Activated CD4-positive, CD25-positive, alpha-beta regulatory T cell treated with anti-CD3 and anti-CD28 coated beads, Interleukin-2, amount 50 U/mL, for 24 hours (primary cell): ENCODE data around the gene SNED1.

ENCODE experiments used
- ATAC-seq, 2 donors: fragments of 150-1000 bp; cut with Tn5 transposase; one replicate each; pipeline ENCODE4 v1.10.0; 2021; ENCODE audit warnings: mild to moderate bottlenecking in 1 of 2, moderate library complexity in 1 of 2

The SNED1 gene

GRCh38 chr2:241110607-241111439 is 112.4 kb downstream of the SNED1 start:
- ATAC-seq: peak in 1 of 2 donors; percentile 5

- peak; percentile 52 to 80 for ATAC-seq
These were observed 113.0 kb downstream of the SNED1 start for GRCh38 chr2:241111440-241111805.

GRCh38 chr2:241112046-241112445 is 113.6 kb downstream of the SNED1 start:
- no peak for ATAC-seq

DNA sequence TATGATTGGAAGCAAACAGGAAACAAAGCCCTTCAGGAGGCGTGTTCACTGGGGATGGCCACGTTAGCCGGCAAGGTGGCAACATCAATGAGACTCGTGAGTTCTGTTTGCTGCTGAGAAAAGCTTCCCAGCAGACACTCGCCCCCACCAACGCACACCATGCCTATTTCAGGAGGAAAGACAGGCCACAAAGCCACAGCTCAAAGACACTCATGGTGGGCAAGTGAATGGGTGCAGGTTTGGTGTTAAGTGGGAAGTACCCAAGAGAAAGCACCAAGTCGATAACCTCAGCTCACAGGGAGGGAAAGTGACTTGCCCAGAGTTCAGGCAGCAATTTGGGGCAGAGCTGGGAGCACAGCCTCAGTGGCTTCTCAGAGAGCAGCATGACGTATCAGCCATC is 114.2 kb downstream of the SNED1 start:
- ATAC-seq: peak in 1 of 2 donors; percentile 17

- ATAC-seq: no peak
These were observed 116.4 kb downstream of the SNED1 start for GRCh38 chr2:241114836-241115235.

DNA sequence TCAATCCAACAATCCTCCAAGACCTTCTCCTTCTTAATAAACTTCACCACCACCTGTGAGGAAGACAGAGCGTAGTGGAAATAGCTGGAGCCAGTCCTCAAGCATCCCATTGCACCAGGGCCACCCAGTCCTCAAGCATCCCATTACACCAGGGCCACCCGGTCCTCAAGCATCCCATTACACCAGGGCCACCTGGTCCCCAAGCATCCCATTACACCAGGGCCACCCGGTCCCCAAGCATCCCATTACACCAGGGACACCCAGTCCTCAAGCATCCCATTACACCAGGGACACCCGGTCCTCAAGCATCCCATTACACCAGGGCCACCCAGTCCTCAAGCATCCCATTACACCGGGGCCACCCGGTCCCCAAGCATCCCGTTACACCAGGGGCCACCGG is 116.9 kb downstream of the SNED1 start:
- ATAC-seq: no peak

GRCh38 chr2:241116606-241117560 is 118.5 kb downstream of the SNED1 start:
- ATAC-seq: no peak

GRCh38 chr2:241118737-241119505 is 120.5 kb downstream of the SNED1 start:
- no peak for ATAC-seq

DNA sequence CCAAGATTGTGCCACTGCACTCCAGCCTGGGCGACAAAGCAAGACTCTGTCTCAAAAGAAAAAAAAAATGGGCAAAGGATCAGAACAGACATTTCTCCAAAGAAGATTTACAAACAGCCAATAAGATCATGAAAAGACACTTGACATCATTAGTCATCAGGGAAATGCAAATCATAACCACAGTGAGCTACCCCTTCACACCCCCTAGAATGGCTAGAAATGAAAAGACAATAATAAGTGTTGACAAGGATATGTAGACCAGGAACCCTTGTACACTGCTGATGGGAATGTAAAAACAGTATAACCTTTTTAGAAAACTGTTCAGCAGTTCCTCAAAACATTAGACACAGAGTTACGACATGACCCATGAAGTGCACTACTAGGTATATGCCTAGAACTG is 122.0 kb downstream of the SNED1 start:
- ATAC-seq: peak; percentile 39 to 45

GRCh38 chr2:241121008-241121407 is 122.6 kb downstream of the SNED1 start:
- ATAC-seq: no peak

DNA sequence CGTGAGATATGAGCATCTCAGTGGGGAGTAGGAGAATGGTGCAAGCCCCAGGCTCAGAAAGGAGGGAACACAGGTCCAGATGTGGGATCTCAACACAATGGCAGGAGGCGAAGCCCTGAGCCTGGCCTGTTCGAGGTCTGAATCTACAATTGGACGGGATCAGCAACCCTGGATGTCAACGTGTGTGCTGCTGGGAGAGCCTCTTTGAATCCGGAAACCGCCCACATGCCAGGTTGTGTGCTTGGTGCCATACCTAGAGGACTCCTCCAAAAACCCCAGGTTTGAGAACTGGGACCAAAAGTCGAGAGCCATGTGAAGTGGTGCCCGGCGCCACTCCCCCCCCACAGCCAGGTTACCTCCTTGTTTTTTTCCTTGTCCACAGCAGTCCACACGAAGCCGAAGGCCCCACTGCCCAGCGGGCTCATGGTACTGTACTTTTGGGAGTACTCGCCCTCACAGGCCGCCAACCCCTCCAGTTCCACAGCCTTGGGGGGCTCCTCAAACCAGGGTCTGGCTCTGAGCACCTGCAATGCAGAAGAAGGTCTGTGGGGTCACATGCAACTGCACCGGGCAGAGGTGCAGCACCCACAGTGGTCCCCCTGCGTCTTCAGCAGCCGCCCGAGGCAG is 124.1 kb downstream of the SNED1 start:
- no peak for ATAC-seq

GRCh38 chr2:241123816-241124536 is 125.6 kb downstream of the SNED1 start:
- peak; percentile 66 to 68 for ATAC-seq

DNA sequence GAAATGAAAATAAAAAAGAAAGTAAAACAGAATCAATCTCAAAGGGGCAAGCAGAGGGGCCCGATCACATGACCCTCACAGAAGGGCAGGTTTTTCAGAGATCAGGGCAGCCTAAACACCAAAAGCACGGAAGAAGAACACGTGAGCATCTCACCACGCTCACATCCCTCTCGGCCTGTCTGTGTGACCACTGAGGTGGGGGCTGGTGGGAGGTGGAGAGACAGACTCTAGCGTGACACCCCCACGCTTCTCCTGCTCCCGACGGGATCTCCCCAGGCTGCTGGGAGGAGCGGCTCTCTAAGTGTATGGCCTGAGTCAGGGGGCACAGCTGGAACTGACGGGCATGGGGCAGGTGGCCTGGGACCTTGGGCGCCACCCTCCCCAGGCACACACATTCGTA is 127.2 kb downstream of the SNED1 start:
- ATAC-seq: peak in 1 of 2 donors; percentile 17

DNA sequence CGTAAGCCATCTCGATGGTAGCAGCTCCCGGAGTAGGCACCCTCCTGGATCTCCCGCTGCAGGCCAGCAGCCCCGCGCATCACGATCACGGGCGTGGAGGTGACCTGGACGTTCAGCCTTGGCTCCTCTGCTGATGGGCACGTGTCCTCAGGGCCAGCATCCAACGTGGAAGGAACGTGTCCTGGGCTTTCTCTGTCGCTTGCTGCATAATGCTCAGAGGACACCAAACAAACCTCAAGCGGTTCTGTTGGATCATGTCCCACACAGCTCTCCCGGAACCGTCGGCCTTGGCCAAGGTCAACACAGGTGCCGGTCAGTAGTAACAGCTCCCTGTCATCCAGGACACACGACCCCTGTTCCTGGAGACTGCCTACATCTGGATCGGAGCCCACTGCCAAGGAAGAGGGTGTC is 127.8 kb downstream of the SNED1 start:
- no peak for ATAC-seq

GRCh38 chr2:241126771-241127202 is 128.4 kb downstream of the SNED1 start:
- no peak for ATAC-seq

DNA sequence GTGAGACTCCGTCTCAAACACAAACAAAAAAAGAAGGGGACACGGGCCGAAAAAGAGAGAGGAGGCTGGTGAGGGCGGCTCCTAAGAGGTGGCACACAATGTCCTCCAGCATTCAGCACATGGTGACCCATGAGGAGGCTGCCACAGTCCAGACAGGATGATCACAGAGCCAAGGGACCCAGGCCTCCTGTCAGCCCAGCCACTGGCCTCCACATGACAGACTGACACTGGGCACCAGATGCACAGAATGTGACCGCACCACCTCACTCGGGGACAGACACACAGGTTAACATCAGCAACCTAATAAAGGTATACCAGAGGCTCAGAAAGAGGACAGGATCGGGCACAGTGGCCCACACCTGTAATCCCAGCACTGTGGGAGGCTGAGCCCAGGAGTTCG is 129.8 kb downstream of the SNED1 start:
- ATAC-seq: no peak

- no peak for ATAC-seq
These were observed 130.9 kb downstream of the SNED1 start for GRCh38 chr2:241129086-241129871.

DNA sequence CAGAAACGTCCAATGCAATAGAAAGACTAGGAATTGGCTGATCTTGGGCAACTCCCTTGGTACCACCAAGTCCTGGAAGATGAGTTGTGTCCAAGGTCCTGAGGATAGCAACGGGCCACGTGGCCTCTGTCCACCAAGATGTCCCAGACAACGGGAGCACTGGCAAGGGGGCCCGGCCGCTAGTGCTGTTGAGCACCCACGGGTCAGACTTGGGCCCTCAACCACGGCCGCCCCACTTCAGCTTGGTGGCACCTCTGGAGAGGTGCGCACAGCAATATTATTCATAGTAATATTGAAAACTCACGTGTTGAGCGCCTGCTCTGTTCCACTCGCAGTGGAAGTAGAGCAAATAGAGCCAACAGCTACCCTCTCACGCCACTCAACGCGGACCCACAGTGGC is 131.9 kb downstream of the SNED1 start:
- ATAC-seq: no peak

DNA sequence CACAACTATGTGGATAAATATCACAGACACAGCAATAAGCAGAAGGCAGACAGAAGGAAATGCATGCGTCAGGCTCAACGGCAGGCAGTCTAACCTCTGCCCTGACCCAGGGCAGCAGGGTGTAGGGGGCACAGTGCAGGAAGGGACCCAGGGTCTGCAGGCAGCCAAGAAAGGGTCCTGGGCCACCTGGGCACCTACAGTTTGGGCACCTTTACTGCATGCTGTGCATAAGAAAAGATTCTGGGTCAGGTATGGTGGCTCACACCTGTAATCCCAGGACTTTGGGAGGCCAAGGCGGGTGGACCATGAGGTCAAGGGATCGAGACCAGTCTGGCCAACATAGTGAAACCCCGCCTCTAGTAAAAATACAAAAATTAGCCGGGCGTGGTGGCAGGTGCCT is 133.1 kb downstream of the SNED1 start:
- no peak for ATAC-seq

DNA sequence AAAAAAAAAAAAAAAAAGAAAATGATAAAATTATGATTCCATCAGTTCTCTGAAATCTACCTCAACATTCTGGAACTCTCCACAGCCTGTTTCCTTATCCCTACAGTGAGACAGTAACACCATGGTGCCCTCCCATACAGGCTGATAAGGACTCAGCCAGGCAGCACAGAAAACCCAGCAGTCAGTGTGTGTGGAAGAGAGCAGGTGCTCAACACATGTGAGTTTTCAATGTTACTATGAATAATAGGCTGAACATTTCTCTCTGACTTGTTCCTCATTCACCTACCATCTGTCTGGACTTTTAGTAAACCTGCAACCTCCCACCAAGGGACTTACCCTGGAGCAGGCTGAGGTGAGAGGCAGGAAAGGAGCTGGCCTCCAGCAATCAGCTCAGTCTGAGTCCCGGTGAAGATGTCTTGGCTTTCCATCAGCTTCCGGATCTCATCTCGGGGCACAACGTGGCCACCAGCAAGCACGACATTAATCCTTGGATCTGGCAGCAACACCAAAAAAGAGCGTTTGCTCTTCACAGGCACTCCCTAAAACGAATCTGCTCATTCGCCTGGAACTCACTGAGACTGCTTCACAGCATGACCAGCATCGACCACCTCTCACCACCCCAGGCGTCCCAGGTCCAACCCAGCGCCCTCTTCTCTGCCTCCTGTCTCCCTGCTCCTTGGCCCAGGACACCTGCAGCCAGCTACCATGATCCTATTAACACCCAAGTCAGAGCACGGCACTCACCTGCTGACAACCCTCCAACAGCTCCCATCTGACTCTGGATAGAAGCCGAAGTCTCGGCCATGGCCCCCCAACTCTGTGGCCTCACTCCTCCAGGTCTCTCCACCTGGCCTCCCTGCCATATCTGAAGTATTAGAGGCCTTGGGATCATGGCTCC is 134.4 kb downstream of the SNED1 start:
- no peak for ATAC-seq
